Lower lobe of right lung (tissue), 2 donors: Measurements from ENCODE around the gene TBCC. TPM values are rescaled to one million over a fixed set of nuclear protein-coding genes. Genes with fewer than 3 reads are reported as not detected.

ENCODE experiments used
- ATAC-seq, 2 donors: fragments of 200-7000 bp; cut with Tn5 transposase; one replicate each; pipeline ENCODE4 v1.9.1; 2020 to 2022; ENCODE audit warnings: mild to moderate bottlenecking in 2 of 2, moderate library complexity in 2 of 2
- DNase-seq: peaks from one replicate; pipeline ENCODE4 v3.0.0-alpha.2; 2020
- H3K27ac ChIP-seq: fragments of 200-600 bp; one replicate; pipeline ENCODE4 v1.8.0; 2022
- H3K27me3 ChIP-seq: fragments of 200-600 bp; one replicate; pipeline ENCODE4 v1.8.0; 2022; ENCODE audit warnings: low read depth
- H3K36me3 ChIP-seq: fragments of 200-600 bp; one replicate; pipeline ENCODE4 v1.8.0; 2022; ENCODE audit warnings: mild to moderate bottlenecking
- H3K4me1 ChIP-seq: fragments of 200-600 bp; one replicate; pipeline ENCODE4 v1.8.0; 2022
- H3K4me3 ChIP-seq: fragments of 200-600 bp; one replicate; pipeline ENCODE4 v1.8.0; 2022; ENCODE audit warnings: mild to moderate bottlenecking
- H3K9me3 ChIP-seq: fragments of 200-600 bp; one replicate; pipeline ENCODE4 v1.8.0; 2022
- CTCF ChIP-seq: fragments of 200-600 bp; IDR thresholded peaks from one replicate; pipeline ENCODE4 v1.8.0; 2022; ENCODE audit warnings: antibody characterized with exemption, mild to moderate bottlenecking
- intact Hi-C: fragments of 100-400 bp; cut with DNase I; formaldehyde crosslinking; loops from one replicate; pipeline ENCODE4 v1.11.0; 2022
- total RNA-seq: library from RNA; stranded (reverse); fragmentation: NEBNext Ultra II Directional; extraction: Animal tissue kit (Norgen Biotek cat#: 25700); gene quantifications from one replicate; pipeline ENCODE4 v1.2.1, GENCODE V29; 2021
- donor health status: DM: no; HTN: yes; CAD: no; lungs with severe emphysema.

TBCC gene
- total RNA-seq, 1 donor from 2014 or later: 19.3 TPM

DNA sequence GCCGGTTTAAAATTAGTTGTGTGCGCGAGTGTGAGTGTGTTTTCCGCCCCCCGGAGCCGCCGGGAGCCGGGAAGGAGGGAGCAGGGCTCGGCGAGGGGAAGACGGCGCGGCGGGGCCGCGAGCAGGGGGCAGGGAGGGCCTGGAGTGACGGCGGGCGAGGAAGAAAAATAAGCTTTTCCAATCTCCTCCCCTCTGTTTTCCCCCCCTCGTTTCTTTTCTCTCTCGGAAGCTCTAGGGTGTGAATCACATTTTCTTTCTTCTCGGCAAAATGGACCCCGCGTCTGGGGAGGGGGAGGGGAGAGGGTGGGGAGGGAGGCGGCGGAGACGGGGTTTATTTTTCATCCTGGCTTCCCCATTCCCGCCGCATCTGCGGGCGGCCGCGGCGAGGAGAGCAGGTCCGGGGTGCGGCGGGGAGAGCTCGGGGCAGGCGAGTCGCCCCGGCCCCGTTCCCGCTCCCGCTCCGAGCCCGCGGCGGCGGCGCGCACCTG is 36.8 kb upstream of the TBCC start:
- no peaks in the 10 kb centered on the region for H3K9me3 ChIP-seq
- intact Hi-C loops: no loop called here
- H3K4me1 ChIP-seq: peaks cover 38% of the 10 kb centered on the region
- TF ChIP-seq CTCF: no peak
- DNase-seq: peak; percentile 77
- no peaks in the 10 kb centered on the region for H3K27me3 ChIP-seq
- H3K4me3 ChIP-seq: peak overlapping the region; percentile 73
- ATAC-seq: peak; percentile 78 to 79
- peak overlapping the region; percentile 100 for H3K27ac ChIP-seq
- H3K36me3 ChIP-seq: no peaks in the 10 kb centered on the region

GRCh38 chr6:42781796-42782688 is 36.1 kb upstream of the TBCC start, which contains the start of gene BICRAL:
Gene BICRAL, plus strand, starts transcription at chr6:42782052. Its CDS starts 39,971 bp downstream, at chr6:42822023.
- no peak for TF ChIP-seq CTCF
- peak; percentile 68 for DNase-seq
- H3K4me3 ChIP-seq: peak within 1 kb of the TSS; percentile 73
- peak within 1 kb of the TSS; percentile 100 for H3K27ac ChIP-seq
- H3K36me3 ChIP-seq: no peaks in the 10 kb centered on the region
- no peaks in the 10 kb centered on the region for H3K27me3 ChIP-seq
- peaks cover 34% of the 10 kb centered on the region for H3K4me1 ChIP-seq
- peak; percentile 38 to 59 for ATAC-seq
- no peaks in the 10 kb centered on the region for H3K9me3 ChIP-seq
- intact Hi-C loops: no loop called here

DNA sequence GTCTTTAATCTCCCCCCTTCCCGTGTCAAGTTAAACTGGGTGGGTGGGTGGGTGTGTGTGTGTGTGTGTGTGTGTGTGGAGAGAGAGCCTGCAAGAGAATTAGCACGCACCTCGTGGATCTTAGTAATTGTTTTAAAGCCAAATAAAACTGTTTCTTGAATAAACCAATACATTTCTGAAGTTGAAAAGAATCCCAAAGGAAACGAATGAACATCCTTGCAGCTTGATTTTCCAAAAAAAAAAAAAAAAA is 35.6 kb upstream of the TBCC start:
- no peak for DNase-seq

DNA sequence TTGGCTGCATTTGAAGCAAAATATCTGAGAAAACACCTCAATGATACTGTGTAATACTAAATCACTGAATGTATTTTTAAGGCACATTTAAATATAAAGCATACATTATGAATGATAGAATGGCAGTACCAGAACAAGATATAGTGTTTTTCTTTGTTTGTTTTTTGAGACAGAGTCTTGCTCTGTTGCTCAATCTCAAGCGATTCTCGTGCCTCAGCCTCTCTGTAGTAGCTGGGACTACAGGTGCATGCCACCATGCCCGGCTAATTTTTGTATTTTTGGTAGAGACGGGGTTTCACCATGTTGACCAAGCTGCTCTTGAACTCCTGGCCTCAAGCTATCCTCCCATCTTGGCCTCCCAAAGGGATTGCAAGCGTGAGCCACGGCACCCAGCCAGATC is 33.6 kb upstream of the TBCC start:
- H3K27me3 ChIP-seq: no peaks in the 10 kb centered on the region
- H3K4me1 ChIP-seq: peaks cover 28% of the 10 kb centered on the region
- DNase-seq (no peak), ATAC-seq (no peak)
- no peaks in the 10 kb centered on the region for H3K36me3 ChIP-seq
- no peak overlapping the region for H3K27ac ChIP-seq
- no peak for TF ChIP-seq CTCF
- no peak overlapping the region for H3K4me3 ChIP-seq
- no peaks in the 10 kb centered on the region for H3K9me3 ChIP-seq
- intact Hi-C loops: no loop called here

More for the DNA sequence above, 35.6 kb upstream of the TBCC start:
- intact Hi-C loops: no loop called here
- Histone ChIP-seq H3K4me3 (peak overlapping the region; percentile 73), H3K9me3 (no peaks in the 10 kb centered on the region), H3K27ac (peak overlapping the region; percentile 100), H3K4me1 (peaks cover 33% of the 10 kb centered on the region), H3K27me3 (no peaks in the 10 kb centered on the region), H3K36me3 (no peaks in the 10 kb centered on the region)
- TF ChIP-seq CTCF: no peak
- no peak for ATAC-seq

DNA sequence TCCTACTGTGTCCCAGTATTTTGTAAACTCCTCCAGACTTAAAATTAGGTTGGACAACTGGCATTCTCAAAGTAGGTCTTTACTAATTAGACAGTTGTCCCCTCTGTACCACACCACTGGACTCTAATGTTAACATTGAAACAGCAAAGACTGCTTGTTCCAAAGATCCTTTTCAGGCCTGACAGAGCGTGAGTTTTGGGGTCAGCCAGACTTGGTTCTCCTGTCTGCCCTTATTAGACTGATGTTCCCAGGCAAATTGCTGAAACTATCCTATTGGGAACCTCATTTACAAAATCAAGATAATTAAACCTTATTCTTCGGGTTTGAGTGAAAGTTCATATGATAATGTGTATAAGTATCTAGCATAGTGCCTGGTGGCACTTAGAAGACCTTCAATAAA is 32.2 kb upstream of the TBCC start:
- no peaks in the 10 kb centered on the region for H3K9me3 ChIP-seq

More for the DNA sequence above, 32.2 kb upstream of the TBCC start:
- Histone ChIP-seq H3K36me3 (no peaks in the 10 kb centered on the region), H3K4me1 (peaks cover 35% of the 10 kb centered on the region), H3K27ac (no peak overlapping the region), H3K4me3 (no peak overlapping the region), H3K27me3 (no peaks in the 10 kb centered on the region)
- DNase-seq: no peak
- no peak for TF ChIP-seq CTCF
- no peak for ATAC-seq
- intact Hi-C loops: no loop called here
